ENCODE measurements around the gene U2AF1L4. TPM values are rescaled to one million over a fixed set of nuclear protein-coding genes. Genes with fewer than 3 reads are reported as not detected.
"Not testable (repeated sequence)": the region's sequence is repeated elsewhere in the genome, so short reads cannot be mapped to it uniquely, and the experiment has no call there.

U2AF1L4 gene
- total RNA-seq, 1 experiment from 2014 or later: 9.7 TPM

- no peaks in the 10 kb centered on the region for H3K27me3 ChIP-seq
- H3K9me3 ChIP-seq (replicated peaks): no peaks in the 10 kb centered on the region
- no peak overlapping the region for H3K27ac ChIP-seq
- peaks cover 74% of the 10 kb centered on the region for H3K36me3 ChIP-seq
- no peak overlapping the region for H3K4me3 ChIP-seq
- H3K4me1 ChIP-seq: no peaks in the 10 kb centered on the region
- DNase-seq: no peak
Observed at GRCh38 chr19:35733180-35734125, 11.8 kb downstream of the U2AF1L4 start.

- Histone ChIP-seq H3K27me3 (no peaks in the 10 kb centered on the region), H3K4me3 (no peak overlapping the region), H3K36me3 (peaks cover 80% of the 10 kb centered on the region), H3K4me1 (no peaks in the 10 kb centered on the region), H3K27ac (no peak overlapping the region), H3K9me3 (replicated peaks) (no peaks in the 10 kb centered on the region)
- no peak for DNase-seq
Observed at GRCh38 chr19:35732540-35733179, 12.6 kb downstream of the U2AF1L4 start.

GRCh38 chr19:35731779-35732405, 13.3 kb downstream of the U2AF1L4 start:
- Histone ChIP-seq H3K36me3 (peaks cover 85% of the 10 kb centered on the region), H3K27me3 (no peaks in the 10 kb centered on the region), H3K9me3 (replicated peaks) (no peaks in the 10 kb centered on the region), H3K4me3 (no peak overlapping the region), H3K27ac (no peak overlapping the region), H3K4me1 (no peaks in the 10 kb centered on the region)
- no peak for DNase-seq

DNA sequence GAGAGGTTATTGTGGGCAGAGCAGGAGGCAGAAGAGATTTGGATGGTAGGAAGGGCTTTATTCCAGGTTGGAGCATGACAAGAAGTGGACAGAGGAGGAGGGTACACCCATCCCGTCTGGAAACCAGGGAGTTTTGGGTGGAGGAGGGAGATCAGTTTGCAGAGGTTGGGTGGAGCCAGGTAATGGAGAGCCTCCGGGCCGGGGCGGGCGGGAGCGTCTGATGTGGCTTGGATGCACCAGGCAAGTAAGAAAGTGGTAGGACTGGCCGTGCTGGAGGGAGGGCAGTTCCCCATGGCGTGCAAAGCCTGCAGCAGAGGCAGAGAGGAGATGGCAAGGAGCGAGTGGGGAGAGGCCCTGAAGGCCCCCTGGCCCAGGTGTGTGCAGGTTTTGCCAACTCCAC, 13.9 kb downstream of the U2AF1L4 start:
- DNase-seq: no peak
- no peak overlapping the region for H3K27ac ChIP-seq
- H3K9me3 ChIP-seq (replicated peaks): no peaks in the 10 kb centered on the region
- no peaks in the 10 kb centered on the region for H3K4me1 ChIP-seq
- H3K4me3 ChIP-seq: no peak overlapping the region
- H3K27me3 ChIP-seq: no peaks in the 10 kb centered on the region
- H3K36me3 ChIP-seq: peaks cover 86% of the 10 kb centered on the region

DNA sequence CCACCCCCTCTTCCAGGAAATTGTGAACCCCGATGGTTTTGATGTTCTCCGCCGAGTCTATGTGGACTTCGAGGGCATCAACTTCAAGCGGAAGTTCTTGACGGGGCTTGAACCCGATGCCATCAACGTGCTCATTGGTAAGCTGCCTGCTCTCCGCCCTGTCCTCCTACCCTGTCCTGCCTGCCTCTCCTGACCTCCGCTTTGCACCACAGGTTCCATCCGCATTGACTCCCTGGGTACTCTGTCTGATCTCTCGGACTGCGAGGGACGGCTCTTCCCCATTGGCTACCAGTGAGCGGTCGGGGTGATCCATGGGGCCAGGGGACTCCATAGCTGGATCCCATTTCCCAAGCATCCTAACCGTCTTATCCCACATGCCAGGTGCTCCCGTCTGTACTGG, 14.9 kb downstream of the U2AF1L4 start:
- no peak overlapping the region for H3K4me3 ChIP-seq
- H3K36me3 ChIP-seq: peaks cover 88% of the 10 kb centered on the region
- no peaks in the 10 kb centered on the region for H3K27me3 ChIP-seq
- H3K9me3 ChIP-seq (replicated peaks): no peaks in the 10 kb centered on the region
- H3K4me1 ChIP-seq: no peaks in the 10 kb centered on the region
- DNase-seq: no peak
- no peak overlapping the region for H3K27ac ChIP-seq

DNA sequence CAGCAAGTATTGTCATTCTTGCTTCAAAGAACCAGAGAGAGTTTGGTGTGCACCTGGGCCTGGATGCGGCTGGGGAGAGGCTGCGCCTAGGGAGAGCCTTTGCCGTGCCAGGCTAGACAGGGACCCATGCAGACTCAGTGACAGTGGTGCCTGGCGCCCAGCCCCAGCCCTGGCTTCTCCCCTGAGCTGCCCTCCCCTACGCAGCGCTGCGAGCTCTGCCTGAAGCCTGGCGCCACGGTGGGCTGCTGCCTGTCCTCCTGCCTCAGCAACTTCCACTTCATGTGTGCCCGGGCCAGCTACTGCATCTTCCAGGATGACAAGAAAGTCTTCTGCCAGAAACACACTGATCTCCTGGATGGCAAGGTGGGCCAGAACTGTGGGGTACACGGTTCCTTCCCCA, 15.5 kb downstream of the U2AF1L4 start:
- H3K36me3 ChIP-seq: peaks cover 90% of the 10 kb centered on the region
- H3K4me1 ChIP-seq: no peaks in the 10 kb centered on the region
- H3K27ac ChIP-seq: no peak overlapping the region
- H3K4me3 ChIP-seq: no peak overlapping the region
- no peak for DNase-seq
- no peaks in the 10 kb centered on the region for H3K9me3 ChIP-seq (replicated peaks)
- H3K27me3 ChIP-seq: no peaks in the 10 kb centered on the region

DNA sequence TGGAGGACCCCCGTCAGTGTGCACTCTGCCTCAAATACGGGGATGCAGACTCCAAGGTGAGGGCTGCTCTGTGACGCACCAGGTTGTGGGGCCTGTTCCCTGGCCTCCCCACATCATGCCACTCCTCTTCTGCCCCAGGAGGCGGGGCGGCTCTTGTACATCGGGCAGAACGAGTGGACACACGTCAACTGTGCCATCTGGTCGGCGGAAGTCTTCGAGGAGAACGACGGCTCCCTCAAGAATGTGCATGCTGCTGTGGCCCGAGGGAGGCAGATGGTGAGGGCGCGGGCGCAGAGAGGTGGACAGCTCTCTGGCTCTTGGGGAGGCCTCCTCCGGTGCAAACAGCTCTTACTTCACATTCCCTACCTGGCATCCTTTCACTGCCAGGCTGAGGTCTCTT, 16.2 kb downstream of the U2AF1L4 start:
- no peak overlapping the region for H3K27ac ChIP-seq
- H3K36me3 ChIP-seq: peaks cover 89% of the 10 kb centered on the region
- no peak for DNase-seq
- H3K4me3 ChIP-seq: no peak overlapping the region
- H3K27me3 ChIP-seq: no peaks in the 10 kb centered on the region
- H3K4me1 ChIP-seq: no peaks in the 10 kb centered on the region
- no peaks in the 10 kb centered on the region for H3K9me3 ChIP-seq (replicated peaks)

- H3K36me3 ChIP-seq: peaks cover 92% of the 10 kb centered on the region
- DNase-seq: no peak
Observed at GRCh38 chr19:35727956-35728706, 17.1 kb downstream of the U2AF1L4 start.

DNA sequence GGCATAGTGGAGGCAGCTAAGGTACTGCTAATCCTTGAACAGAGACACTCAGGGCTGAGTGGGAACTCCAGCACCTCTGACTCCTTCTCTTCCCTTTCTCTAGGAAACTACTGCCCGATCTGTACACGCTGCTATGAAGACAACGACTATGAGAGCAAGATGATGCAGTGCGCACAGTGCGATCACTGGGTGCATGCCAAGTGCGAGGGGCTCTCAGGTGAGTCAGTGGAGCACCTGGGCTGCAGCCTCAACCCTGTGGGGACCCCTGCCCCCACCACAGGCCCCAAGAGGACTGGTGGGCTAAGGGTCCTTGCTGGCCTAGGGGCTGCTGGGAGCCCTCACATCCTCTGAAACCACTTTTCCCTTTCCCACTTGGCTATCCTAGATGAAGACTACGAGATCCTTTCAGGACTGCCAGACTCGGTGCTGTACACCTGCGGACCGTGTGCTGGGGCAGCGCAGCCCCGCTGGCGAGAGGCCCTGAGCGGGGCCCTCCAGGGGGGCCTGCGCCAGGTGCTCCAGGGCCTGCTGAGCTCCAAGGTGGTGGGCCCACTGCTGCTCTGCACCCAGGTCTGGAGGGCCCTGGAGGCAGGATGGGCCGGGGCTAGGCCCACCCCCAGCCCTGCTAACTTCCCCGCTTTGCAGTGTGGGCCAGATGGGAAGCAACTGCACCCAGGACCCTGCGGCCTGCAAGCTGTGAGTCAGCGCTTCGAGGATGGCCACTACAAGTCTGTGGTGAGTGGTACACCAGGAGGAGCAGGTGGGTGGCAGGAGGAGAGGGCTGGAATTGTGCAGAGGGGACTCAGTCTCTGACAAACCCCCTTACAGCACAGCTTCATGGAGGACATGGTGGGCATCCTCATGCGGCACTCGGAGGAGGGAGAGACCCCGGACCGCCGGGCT, 17.9 kb downstream of the U2AF1L4 start:
- DNase-seq: no peak
- Histone ChIP-seq H3K27ac (no peak overlapping the region), H3K36me3 (peaks cover 93% of the 10 kb centered on the region), H3K4me3 (no peak overlapping the region), H3K27me3 (no peaks in the 10 kb centered on the region), H3K4me1 (no peaks in the 10 kb centered on the region), H3K9me3 (replicated peaks) (no peaks in the 10 kb centered on the region)

More at GRCh38 chr19:35727956-35728706, 17.1 kb downstream of the U2AF1L4 start:
- no peaks in the 10 kb centered on the region for H3K4me1 ChIP-seq
- H3K27me3 ChIP-seq: no peaks in the 10 kb centered on the region
- H3K27ac ChIP-seq: no peak overlapping the region
- no peaks in the 10 kb centered on the region for H3K9me3 ChIP-seq (replicated peaks)
- no peak overlapping the region for H3K4me3 ChIP-seq

GRCh38 chr19:35725216-35725861, 19.9 kb downstream of the U2AF1L4 start:
- H3K36me3 ChIP-seq: peaks cover 82% of the 10 kb centered on the region

DNA sequence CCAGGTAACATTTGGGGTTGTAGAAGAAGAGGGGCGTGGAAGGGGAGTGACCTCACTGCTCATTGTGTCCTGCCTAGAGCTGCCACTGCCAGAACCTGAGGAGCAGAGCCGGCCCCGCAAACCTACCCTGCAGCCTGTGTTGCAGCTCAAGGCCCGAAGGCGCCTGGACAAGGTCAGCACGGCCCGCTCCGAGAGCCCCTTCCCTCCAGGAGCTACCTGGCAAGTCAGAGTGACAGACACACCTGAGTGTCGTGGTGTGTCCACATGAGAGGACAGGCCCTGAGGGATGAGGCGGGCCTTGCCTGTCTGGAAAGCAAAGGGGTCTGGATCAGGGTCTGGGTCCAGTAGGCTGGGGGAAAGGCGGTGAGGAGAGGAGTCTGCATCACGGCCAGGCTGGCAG, 20.7 kb downstream of the U2AF1L4 start:
- Histone ChIP-seq H3K27ac (no peak overlapping the region), H3K4me3 (no peak overlapping the region), H3K4me1 (no peaks in the 10 kb centered on the region), H3K36me3 (peaks cover 75% of the 10 kb centered on the region), H3K9me3 (replicated peaks) (no peaks in the 10 kb centered on the region), H3K27me3 (no peaks in the 10 kb centered on the region)
- no peak for DNase-seq

More at GRCh38 chr19:35725216-35725861, 19.9 kb downstream of the U2AF1L4 start:
- no peak for DNase-seq
- no peaks in the 10 kb centered on the region for H3K4me1 ChIP-seq
- no peak overlapping the region for H3K27ac ChIP-seq
- H3K4me3 ChIP-seq: no peak overlapping the region
- no peaks in the 10 kb centered on the region for H3K27me3 ChIP-seq
- H3K9me3 ChIP-seq (replicated peaks): no peaks in the 10 kb centered on the region

DNA sequence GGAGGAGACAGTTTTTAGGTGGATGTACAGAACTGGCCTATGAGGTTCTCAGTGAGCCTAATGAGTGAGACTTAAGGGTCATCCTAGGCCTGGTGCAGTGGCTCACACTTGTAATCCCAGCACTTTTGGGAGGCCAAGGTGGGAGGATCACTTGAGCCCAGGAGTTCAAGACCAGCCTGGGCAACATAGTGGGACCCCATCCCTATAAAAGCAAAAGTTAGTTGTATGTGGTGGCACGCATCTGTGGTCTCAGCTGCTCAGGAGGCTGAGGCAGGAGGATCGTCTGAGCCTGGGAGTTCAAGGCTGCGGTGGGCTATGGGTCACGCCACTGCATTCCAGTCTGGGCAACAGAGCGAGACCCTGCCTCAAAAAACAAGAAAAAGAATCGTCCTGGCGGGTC, 21.1 kb downstream of the U2AF1L4 start:
- H3K36me3 ChIP-seq: peaks cover 70% of the 10 kb centered on the region
- H3K27ac ChIP-seq; H3K9me3 ChIP-seq (replicated peaks); H3K27me3 ChIP-seq; H3K4me3 ChIP-seq; DNase-seq; H3K4me1 ChIP-seq: not testable (repeated sequence)

DNA sequence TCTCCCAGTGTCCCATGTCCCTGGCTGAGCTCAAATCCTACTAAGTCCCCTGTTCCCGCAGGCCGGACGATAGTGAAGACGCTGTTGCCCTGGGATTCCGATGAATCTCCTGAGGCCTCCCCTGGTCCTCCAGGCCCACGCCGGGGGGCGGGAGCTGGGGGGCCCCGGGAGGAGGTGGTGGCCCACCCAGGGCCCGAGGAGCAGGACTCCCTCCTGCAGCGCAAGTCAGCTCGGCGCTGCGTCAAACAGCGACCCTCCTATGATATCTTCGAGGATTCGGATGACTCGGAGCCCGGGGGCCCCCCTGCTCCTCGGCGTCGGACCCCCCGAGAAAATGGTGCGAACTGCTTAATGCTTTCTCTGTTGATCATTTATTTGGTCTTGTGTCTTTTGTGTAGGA, 21.5 kb downstream of the U2AF1L4 start:
- Histone ChIP-seq H3K9me3 (replicated peaks) (no peaks in the 10 kb centered on the region), H3K36me3 (peaks cover 66% of the 10 kb centered on the region), H3K4me3 (no peak overlapping the region), H3K27me3 (no peaks in the 10 kb centered on the region), H3K27ac (no peak overlapping the region), H3K4me1 (peaks cover 5% of the 10 kb centered on the region; the same call in 1 of the 2 replicates)
- DNase-seq: no peak
